NCI-H345 treated with DMSO at 0.1 percent for 48 hours (cell line): ENCODE measurements around the gene LZTFL1.
A peak's percentile ranks its signal among the peaks of the same experiment; 100 is the strongest.

Source experiments
- DNase-seq: peaks from one replicate; lab custom pipeline; 2025; ENCODE audit not compliant: unreplicated experiment; lab: John Stamatoyannopoulos, UW

LZTFL1 gene

GRCh38 chr3:45814322-45814721, 27.6 kb downstream of the LZTFL1 start:
- DNase-seq = no peak

GRCh38 chr3:45807681-45808540, 34.0 kb downstream of the LZTFL1 start:
- DNase-seq = peak; percentile 25

- no peak for DNase-seq
Observed at GRCh38 chr3:45807133-45807532, 34.8 kb downstream of the LZTFL1 start.

- no peak for DNase-seq
Observed at GRCh38 chr3:45806072-45806471, 35.8 kb downstream of the LZTFL1 start.

- no peak for DNase-seq
Observed at GRCh38 chr3:45803252-45803935, 38.5 kb downstream of the LZTFL1 start.

GRCh38 chr3:45802146-45802545, 39.8 kb downstream of the LZTFL1 start:
- DNase-seq = no peak

- DNase-seq = no peak
Observed at GRCh38 chr3:45800611-45801010, 41.3 kb downstream of the LZTFL1 start.

GRCh38 chr3:45799586-45799985, 42.3 kb downstream of the LZTFL1 start:
- no peak for DNase-seq

- no peak for DNase-seq
Observed at GRCh38 chr3:45798034-45798433, 43.9 kb downstream of the LZTFL1 start.

- no peak for DNase-seq
Observed at GRCh38 chr3:45796902-45797637, 44.8 kb downstream of the LZTFL1 start.

- DNase-seq = no peak
Observed at GRCh38 chr3:45795882-45796765, 45.8 kb downstream of the LZTFL1 start, which contains the start of gene SLC6A20. SLC6A20 (minus strand) TSS chr3:45796536; CDS start chr3:45796419, 117 bp downstream.

GRCh38 chr3:45795509-45795881, 46.4 kb downstream of the LZTFL1 start:
- DNase-seq = no peak

GRCh38 chr3:45794660-45795059, 47.3 kb downstream of the LZTFL1 start:
- no peak for DNase-seq

GRCh38 chr3:45794177-45794560, 47.8 kb downstream of the LZTFL1 start:
- no peak for DNase-seq

- DNase-seq = no peak
Observed at GRCh38 chr3:45793482-45794176, 48.3 kb downstream of the LZTFL1 start.

GRCh38 chr3:45792516-45793172, 49.3 kb downstream of the LZTFL1 start:
- DNase-seq = no peak

- DNase-seq = no peak
Observed at GRCh38 chr3:45792036-45792435, 49.9 kb downstream of the LZTFL1 start.

- no peak for DNase-seq
Observed at GRCh38 chr3:45790596-45790995, 51.3 kb downstream of the LZTFL1 start.

- no peak for DNase-seq
Observed at GRCh38 chr3:45789235-45789812, 52.6 kb downstream of the LZTFL1 start.
